ENCODE data around the gene ZNF579. TPM values are rescaled to one million over a fixed set of nuclear protein-coding genes. Genes with fewer than 3 reads are reported as not detected.
"Not testable (repeated sequence)": the region's sequence is repeated elsewhere in the genome, so short reads cannot be mapped to it uniquely, and the experiment has no call there.

The ZNF579 gene
- total RNA-seq, 1 donor from 2014 or later = 10.7 TPM

GRCh38 chr19:55536366-55536765, 44.3 kb downstream of the ZNF579 start:
- Mint-ChIP-seq H3K4me1 (ENCODE audit: low read depth) (no peaks in the 10 kb centered on the region), H3K9me3 (no peaks in the 10 kb centered on the region), H3K36me3 (ENCODE audit: low read depth) (no peaks in the 10 kb centered on the region), H3K27me3 (ENCODE audit: low read depth) (no peaks in the 10 kb centered on the region), H3K4me3 (ENCODE audit: low read depth) (no peak overlapping the region), H3K27ac (no peak overlapping the region)
- no peak for DNase-seq (ENCODE audit: low spot score)
- intact Hi-C loops (cut with micrococcal nuclease) = no loop called here

GRCh38 chr19:55535965-55536350, 44.7 kb downstream of the ZNF579 start:
- no peaks in the 10 kb centered on the region for H3K36me3 Mint-ChIP-seq (ENCODE audit: low read depth)
- no peak overlapping the region for H3K27ac Mint-ChIP-seq
- H3K27me3 Mint-ChIP-seq (ENCODE audit: low read depth) = no peaks in the 10 kb centered on the region
- H3K9me3 Mint-ChIP-seq = no peaks in the 10 kb centered on the region
- DNase-seq (ENCODE audit: low spot score) = no peak
- no peak overlapping the region for H3K4me3 Mint-ChIP-seq (ENCODE audit: low read depth)
- H3K4me1 Mint-ChIP-seq (ENCODE audit: low read depth) = no peaks in the 10 kb centered on the region
- intact Hi-C loops (cut with micrococcal nuclease) = no loop called here

GRCh38 chr19:55535173-55535964, 45.3 kb downstream of the ZNF579 start:
- Mint-ChIP-seq H3K9me3 (no peaks in the 10 kb centered on the region), H3K36me3 (ENCODE audit: low read depth) (no peaks in the 10 kb centered on the region), H3K27ac (no peak overlapping the region), H3K4me1 (ENCODE audit: low read depth) (no peaks in the 10 kb centered on the region), H3K4me3 (ENCODE audit: low read depth) (no peak overlapping the region), H3K27me3 (ENCODE audit: low read depth) (no peaks in the 10 kb centered on the region)
- intact Hi-C loops (cut with micrococcal nuclease) = no loop called here
- DNase-seq (ENCODE audit: low spot score) = no peak

GRCh38 chr19:55534280-55534679, 46.4 kb downstream of the ZNF579 start:
- H3K27ac Mint-ChIP-seq; DNase-seq (ENCODE audit: low spot score); intact Hi-C loops (cut with micrococcal nuclease); H3K36me3 Mint-ChIP-seq (ENCODE audit: low read depth); H3K9me3 Mint-ChIP-seq; H3K4me1 Mint-ChIP-seq (ENCODE audit: low read depth); H3K27me3 Mint-ChIP-seq (ENCODE audit: low read depth); H3K4me3 Mint-ChIP-seq (ENCODE audit: low read depth): not testable (repeated sequence)

- Mint-ChIP-seq H3K4me1 (ENCODE audit: low read depth) (no peaks in the 10 kb centered on the region), H3K4me3 (ENCODE audit: low read depth) (no peak overlapping the region), H3K27ac (no peak overlapping the region), H3K9me3 (no peaks in the 10 kb centered on the region), H3K27me3 (ENCODE audit: low read depth) (no peaks in the 10 kb centered on the region), H3K36me3 (ENCODE audit: low read depth) (no peaks in the 10 kb centered on the region)
- intact Hi-C loops (cut with micrococcal nuclease) = no loop called here
- no peak for DNase-seq (ENCODE audit: low spot score)
Observed at GRCh38 chr19:55530996-55531395, 49.7 kb downstream of the ZNF579 start.

- no peaks in the 10 kb centered on the region for H3K4me1 Mint-ChIP-seq (ENCODE audit: low read depth)
- intact Hi-C loops (cut with micrococcal nuclease) = no loop called here
- no peak overlapping the region for H3K4me3 Mint-ChIP-seq (ENCODE audit: low read depth)
Observed at GRCh38 chr19:55529636-55530234, 50.9 kb downstream of the ZNF579 start.

GRCh38 chr19:55528030-55528803, 52.4 kb downstream of the ZNF579 start:
- H3K36me3 Mint-ChIP-seq (ENCODE audit: low read depth) = no peaks in the 10 kb centered on the region
- intact Hi-C loops (cut with micrococcal nuclease) = no loop called here
- no peak overlapping the region for H3K4me3 Mint-ChIP-seq (ENCODE audit: low read depth)
- H3K27ac Mint-ChIP-seq = no peak overlapping the region
- no peaks in the 10 kb centered on the region for H3K9me3 Mint-ChIP-seq
- H3K27me3 Mint-ChIP-seq (ENCODE audit: low read depth) = no peaks in the 10 kb centered on the region
- H3K4me1 Mint-ChIP-seq (ENCODE audit: low read depth) = no peaks in the 10 kb centered on the region
- DNase-seq (ENCODE audit: low spot score) = no peak

More at GRCh38 chr19:55529636-55530234, 50.9 kb downstream of the ZNF579 start:
- no peak for DNase-seq (ENCODE audit: low spot score)
- Mint-ChIP-seq H3K27me3 (ENCODE audit: low read depth) (no peaks in the 10 kb centered on the region), H3K9me3 (no peaks in the 10 kb centered on the region), H3K27ac (no peak overlapping the region), H3K36me3 (ENCODE audit: low read depth) (no peaks in the 10 kb centered on the region)

GRCh38 chr19:55527197-55528029, 53.2 kb downstream of the ZNF579 start:
- no peaks in the 10 kb centered on the region for H3K27me3 Mint-ChIP-seq (ENCODE audit: low read depth)
- H3K27ac Mint-ChIP-seq = no peak overlapping the region
- H3K4me1 Mint-ChIP-seq (ENCODE audit: low read depth) = no peaks in the 10 kb centered on the region
- intact Hi-C loops (cut with micrococcal nuclease) = no loop called here
- no peak for DNase-seq (ENCODE audit: low spot score)
- H3K9me3 Mint-ChIP-seq = no peaks in the 10 kb centered on the region
- no peaks in the 10 kb centered on the region for H3K36me3 Mint-ChIP-seq (ENCODE audit: low read depth)
- H3K4me3 Mint-ChIP-seq (ENCODE audit: low read depth) = no peak overlapping the region

Other genes starting within 250 kb of the ZNF579 start
- gene KMT5C, start 241.0 kb downstream of the ZNF579 start, total RNA-seq = 34.3 and 35.3 TPM in 2 replicates
- 1.8 TPM in 1 of 2 replicates, not detected in the other for gene COX6B2, start 226.1 kb downstream of the ZNF579 start, total RNA-seq
- not detected in 2 replicates for gene GARIN5B, start 217.6 kb downstream of the ZNF579 start, total RNA-seq
- 0.25 and 0.32 TPM in 2 replicates for gene IL11, start 210.4 kb downstream of the ZNF579 start, total RNA-seq
- gene TMEM190, start 204.0 kb downstream of the ZNF579 start, total RNA-seq = not detected in 2 replicates
- gene TMEM238, start 196.6 kb downstream of the ZNF579 start, total RNA-seq = 7.9 and 10.5 TPM in 2 replicates
- 2,206 and 2,207 TPM in 2 replicates for gene RPL28, start 194.9 kb downstream of the ZNF579 start, total RNA-seq
- 210 and 220 TPM in 2 replicates for gene UBE2S, start 173.1 kb downstream of the ZNF579 start, total RNA-seq
- gene SHISA7, start 137.5 kb downstream of the ZNF579 start, total RNA-seq = not detected in 2 replicates
- gene ISOC2, start 119.2 kb downstream of the ZNF579 start, total RNA-seq = 30.4 and 34.8 TPM in 2 replicates
- gene C19orf85, start 116.1 kb downstream of the ZNF579 start, total RNA-seq = not detected in 2 replicates
- gene ZNF628, start 104.2 kb downstream of the ZNF579 start, total RNA-seq = 8.6 and 9.5 TPM in 2 replicates
- 20.0 and 20.2 TPM in 2 replicates for gene NAT14, start 95.7 kb downstream of the ZNF579 start, total RNA-seq
- gene SSC5D, start 92.4 kb downstream of the ZNF579 start, total RNA-seq = 0.41 and 0.71 TPM in 2 replicates
- not detected in 2 replicates for gene SBK2, start 43.7 kb downstream of the ZNF579 start, total RNA-seq
- not detected in 2 replicates for gene SBK3, start 35.3 kb downstream of the ZNF579 start, total RNA-seq
- gene FIZ1, start 18.7 kb upstream of the ZNF579 start, total RNA-seq = 18.2 and 18.9 TPM in 2 replicates
- 18.4 and 19.7 TPM in 2 replicates for gene ZNF524, start 19.4 kb upstream of the ZNF579 start, total RNA-seq
- gene ZNF865, start 24.8 kb upstream of the ZNF579 start, total RNA-seq = 13.5 and 13.6 TPM in 2 replicates
- 4.3 and 4.9 TPM in 2 replicates for gene ZNF784, start 43.7 kb upstream of the ZNF579 start, total RNA-seq
- gene ZNF580, start 60.2 kb upstream of the ZNF579 start, total RNA-seq = 32.1 and 33.3 TPM in 2 replicates
- 26.6 and 27.0 TPM in 2 replicates for gene ZNF581, start 62.8 kb upstream of the ZNF579 start, total RNA-seq
- 7.2 and 8.1 TPM in 2 replicates for gene CCDC106, start 67.4 kb upstream of the ZNF579 start, total RNA-seq
- gene U2AF2, start 74.2 kb upstream of the ZNF579 start, total RNA-seq = 344 and 351 TPM in 2 replicates
- gene EPN1, start 94.4 kb upstream of the ZNF579 start, total RNA-seq = 40.3 and 41.8 TPM in 2 replicates
- not detected in 2 replicates for gene NLRP9, start 157.6 kb upstream of the ZNF579 start, total RNA-seq
- gene RFPL4A, start 178.2 kb upstream of the ZNF579 start, total RNA-seq = not detected in 2 replicates
- gene RFPL4AL1, start 188.3 kb upstream of the ZNF579 start, total RNA-seq = not detected in 2 replicates

Data from activated T-helper 2 cell treated with anti-CD3 and anti-CD28 coated beads, Interferon-gamma antibody, Interleukin-2, Interleukin-4, amounts not matched to agents 10 μg/mL and 5 μg/mL and 100 μg/mL, durations not matched to agents 14 hours and 24 hours and 36 hours (primary cell).